Left lung (tissue), 10 donors: Measurements from ENCODE around the gene FANCG. TPM values are rescaled to one million over a fixed set of nuclear protein-coding genes. Genes with fewer than 3 reads are reported as not detected.
A peak's percentile ranks its signal among the peaks of the same experiment; 100 is the strongest.

ENCODE experiments used
- ATAC-seq: fragments of 200-7000 bp; cut with Tn5 transposase; one replicate; pipeline ENCODE4 v1.9.1; 2020; ENCODE audit warnings: moderate library complexity
- DNase-seq, 4 donors: peaks; one replicate each; pipeline ENCODE4 v3.0.0-alpha.2; 2013 to 2020
- H3K27ac ChIP-seq, 2 donors: fragments of 200-600 bp; sonication (generic) in 1 of 2; one replicate each; pipeline versions ENCODE4 v1.5.0 to v1.8.0; 2020 to 2021
- H3K27me3 ChIP-seq, 2 donors: fragments of 200-600 bp; sonication (generic) in 1 of 2; one replicate each; pipeline versions ENCODE4 v1.5.0 to v1.8.0; 2020 to 2021
- H3K36me3 ChIP-seq, 2 donors: fragments of 200-600 bp; sonication (generic) in 1 of 2; one replicate each; pipeline versions ENCODE4 v1.5.0 to v1.8.0; 2020 to 2021
- H3K4me1 ChIP-seq, 2 donors: fragments of 200-600 bp; one replicate each; pipeline ENCODE4 v1.8.0; 2021
- H3K4me3 ChIP-seq, 2 donors: fragments of 200-600 bp; sonication (generic) in 1 of 2; one replicate each; pipeline versions ENCODE4 v1.5.0 to v1.8.0; 2020 to 2021; ENCODE audit warnings: mild to moderate bottlenecking in 1 of 2
- H3K9me3 ChIP-seq, 2 donors: fragments of 200-600 bp; sonication (generic) in 1 of 2; one replicate each; pipeline versions ENCODE4 v1.5.0 to v1.8.0; 2020 to 2021
- intact Hi-C, 2 donors: fragments of 100-400 bp; cut with DNase I; formaldehyde crosslinking; loops; one replicate each; pipeline versions ENCODE4 v1.11.2 to v1.14.2; 2022
- polyA plus RNA-seq, 6 donors: library from polyadenylated mRNA; unstranded; fragments of 120-200 nt; gene quantifications; one replicate each; pipeline ENCODE4 v1.2.1, GENCODE V29; 2013; ENCODE audit not compliant: insufficient read length in 6 of 6
- total RNA-seq, 2 donors: library from RNA; stranded (reverse); fragmentation: NEBNext Ultra II Directional; extraction: Animal tissue kit (Norgen Biotek cat#: 25700); gene quantifications; one replicate each; pipeline ENCODE4 v1.2.1, GENCODE V29; 2021
- TF ChIP-seq, protein P1 (sequence below), 2 donors: fragments of 200-600 bp; sonication (generic) in 1 of 2; IDR thresholded peaks; one replicate each; pipeline versions ENCODE4 v1.5.0 to v1.8.0; 2021; ENCODE audit warnings: antibody characterized with exemption in 2 of 2
- donor health status: DM: no; HTN: yes; CAD: no.
- donor health status: DM: no; HTN: no; CAD: no.

The FANCG gene
- total and polyA plus RNA-seq, 8 donors, result 18.7 to 59.0 (median 47.8) TPM

DNA sequence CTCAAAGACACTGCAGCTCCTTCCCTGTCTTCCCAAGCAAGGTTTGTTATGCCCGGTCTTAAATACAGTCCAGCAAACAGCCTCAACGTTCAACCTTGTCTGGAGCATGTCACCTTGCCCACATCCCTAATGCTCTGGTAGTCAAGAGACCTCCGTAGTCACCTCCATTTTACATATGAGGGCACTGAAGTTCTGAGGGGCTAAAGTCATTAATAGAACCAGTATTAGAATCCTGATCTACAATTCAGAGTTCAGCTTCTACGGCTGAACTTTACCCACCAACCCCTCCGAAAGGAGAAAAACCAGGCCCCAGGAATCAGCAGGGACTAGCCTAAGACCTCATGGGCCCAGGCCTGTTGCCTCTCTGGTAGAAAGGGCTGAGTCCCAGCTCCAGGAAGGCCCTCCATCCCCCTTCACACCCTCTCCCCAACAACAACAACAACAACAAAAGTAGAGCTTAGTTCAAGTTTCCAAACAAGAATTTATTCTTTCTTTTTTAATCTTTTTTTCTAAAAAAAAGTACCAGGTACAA is 24.0 kb upstream of the FANCG start:
- H3K27ac ChIP-seq, result peak overlapping the region; percentile 60 to 91
- DNase-seq, result no peak
- H3K4me3 ChIP-seq, result peak overlapping the region; percentile 78 to 86
- peaks cover 0 to 78% of the 10 kb centered on the region in 2 donors for H3K36me3 ChIP-seq
- H3K27me3 ChIP-seq, result no peaks in the 10 kb centered on the region
- peaks cover 6 to 34% of the 10 kb centered on the region in 2 donors for H3K4me1 ChIP-seq
- no peaks in the 10 kb centered on the region for H3K9me3 ChIP-seq
- no peak for ATAC-seq
- intact Hi-C loops, result no loop called here
- TF ChIP-seq, protein P1, sequence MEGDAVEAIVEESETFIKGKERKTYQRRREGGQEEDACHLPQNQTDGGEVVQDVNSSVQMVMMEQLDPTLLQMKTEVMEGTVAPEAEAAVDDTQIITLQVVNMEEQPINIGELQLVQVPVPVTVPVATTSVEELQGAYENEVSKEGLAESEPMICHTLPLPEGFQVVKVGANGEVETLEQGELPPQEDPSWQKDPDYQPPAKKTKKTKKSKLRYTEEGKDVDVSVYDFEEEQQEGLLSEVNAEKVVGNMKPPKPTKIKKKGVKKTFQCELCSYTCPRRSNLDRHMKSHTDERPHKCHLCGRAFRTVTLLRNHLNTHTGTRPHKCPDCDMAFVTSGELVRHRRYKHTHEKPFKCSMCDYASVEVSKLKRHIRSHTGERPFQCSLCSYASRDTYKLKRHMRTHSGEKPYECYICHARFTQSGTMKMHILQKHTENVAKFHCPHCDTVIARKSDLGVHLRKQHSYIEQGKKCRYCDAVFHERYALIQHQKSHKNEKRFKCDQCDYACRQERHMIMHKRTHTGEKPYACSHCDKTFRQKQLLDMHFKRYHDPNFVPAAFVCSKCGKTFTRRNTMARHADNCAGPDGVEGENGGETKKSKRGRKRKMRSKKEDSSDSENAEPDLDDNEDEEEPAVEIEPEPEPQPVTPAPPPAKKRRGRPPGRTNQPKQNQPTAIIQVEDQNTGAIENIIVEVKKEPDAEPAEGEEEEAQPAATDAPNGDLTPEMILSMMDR (IDR thresholded peaks at IDR 0.05), result no peak

DNA sequence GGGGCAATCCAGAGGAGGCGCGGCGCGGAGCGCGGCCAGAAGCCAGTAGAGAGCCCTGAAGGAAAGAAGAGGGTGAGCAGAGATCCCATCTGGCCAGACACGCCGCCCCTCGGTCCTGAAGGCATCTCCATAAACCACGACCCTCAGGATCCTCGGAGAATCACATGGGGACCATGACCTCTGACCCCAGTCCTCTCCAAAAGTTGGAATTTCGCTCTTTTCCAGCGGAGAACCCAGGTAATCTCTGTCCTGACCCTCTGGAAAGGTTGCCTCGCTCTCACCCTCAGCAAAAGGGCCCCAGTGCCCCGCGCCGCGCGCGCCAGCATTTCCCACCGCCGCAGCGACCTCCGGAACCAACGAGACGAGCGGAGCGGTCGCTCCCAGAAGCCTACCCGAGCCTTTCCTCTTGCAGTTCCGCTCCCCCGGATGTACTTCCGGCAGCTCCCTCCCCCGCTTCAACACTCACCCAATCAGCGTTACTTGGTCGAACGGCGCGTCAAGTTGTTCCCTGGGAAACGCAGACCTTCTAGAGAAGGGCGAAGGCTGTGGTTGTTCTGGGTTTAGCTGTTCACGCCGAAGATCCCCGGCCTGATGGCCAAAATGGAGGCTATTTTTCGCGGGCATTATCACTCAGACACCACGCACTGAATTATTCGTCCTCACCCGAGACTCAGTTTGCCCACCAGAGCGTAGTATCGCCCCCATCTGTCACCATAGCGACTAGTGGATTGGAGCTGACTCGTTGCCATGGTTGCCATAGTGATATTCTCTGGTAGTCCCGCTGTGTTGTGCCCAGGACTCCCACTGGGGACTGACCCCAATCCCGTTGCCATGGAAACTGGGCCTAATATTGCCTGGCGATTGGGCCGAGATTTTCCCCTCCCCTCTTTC is 23.3 kb upstream of the FANCG start, which contains the start of gene STOML2:
TSS of gene STOML2 (minus strand) at position 363 of the 891 bp plus-strand sequence. CDS start at position 326, 37 bp downstream.
- ATAC-seq (peak; percentile 98), DNase-seq (peak; percentile 95 to 97 (median 95))
- Histone ChIP-seq H3K27me3 (no peaks in the 10 kb centered on the region), H3K4me1 (peaks cover 6 to 34% of the 10 kb centered on the region in 2 donors), H3K27ac (peak within 1 kb of the TSS; percentile 60 to 91), H3K9me3 (no peaks in the 10 kb centered on the region), H3K4me3 (peak within 1 kb of the TSS; percentile 78 to 86), H3K36me3 (peaks cover 0 to 71% of the 10 kb centered on the region in 2 donors)
- intact Hi-C loops, result no loop called here
- TF ChIP-seq, protein P1 (IDR thresholded peaks at IDR 0.05), result no peak

DNA sequence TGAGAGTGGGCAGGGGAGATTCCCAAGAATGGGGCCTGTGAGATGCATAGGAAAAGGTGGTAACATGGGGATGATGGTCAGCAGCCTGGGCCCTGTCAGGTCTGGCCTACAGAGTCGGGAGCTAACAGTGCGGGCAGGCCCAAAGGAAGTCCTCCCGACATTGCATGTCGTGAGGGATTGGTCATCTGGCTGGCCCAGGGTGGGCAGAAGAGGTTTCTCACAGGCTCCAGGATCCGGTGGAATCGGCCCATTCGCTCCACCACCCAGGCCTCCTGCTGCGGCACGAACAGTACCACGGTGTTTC is 22.7 kb upstream of the FANCG start:
- Histone ChIP-seq H3K27me3 (no peaks in the 10 kb centered on the region), H3K4me3 (peak overlapping the region; percentile 78 to 86), H3K4me1 (peaks cover 6 to 34% of the 10 kb centered on the region in 2 donors), H3K27ac (peak overlapping the region; percentile 60 to 91), H3K36me3 (peaks cover 0 to 65% of the 10 kb centered on the region in 2 donors), H3K9me3 (no peaks in the 10 kb centered on the region)
- ATAC-seq (peak; percentile 54), DNase-seq (peak in 1 of 4 donors; percentile 3)
- intact Hi-C loops, result no loop called here
- TF ChIP-seq, protein P1 (IDR thresholded peaks at IDR 0.05), result no peak

DNA sequence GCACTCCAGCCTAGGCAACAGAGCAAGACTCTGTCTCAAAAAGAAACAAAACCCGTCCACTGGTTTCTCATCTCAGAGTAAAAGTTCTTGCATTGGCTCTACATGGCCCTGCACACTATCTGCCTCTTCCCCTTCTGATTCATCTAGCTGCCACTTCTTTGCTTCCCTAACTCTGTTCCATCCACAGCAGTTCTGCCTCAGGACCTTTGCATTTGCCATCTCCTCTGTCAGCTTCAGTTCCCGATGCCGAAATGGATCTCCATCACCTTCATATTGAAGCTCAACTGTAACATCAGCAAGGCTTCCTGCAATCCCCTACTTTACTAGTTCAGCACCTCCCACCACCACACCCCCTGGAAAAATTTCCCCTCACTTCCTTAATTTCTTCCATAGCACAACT is 17.8 kb upstream of the FANCG start:
- H3K27me3 ChIP-seq, result no peaks in the 10 kb centered on the region
- ATAC-seq, result no peak
- DNase-seq, result no peak
- peaks cover 0 to 40% of the 10 kb centered on the region in 2 donors for H3K36me3 ChIP-seq
- TF ChIP-seq, protein P1 (IDR thresholded peaks at IDR 0.05), result no peak
- intact Hi-C loops, result loop anchor here in 1 of 2 donors (10.0 kb wide), 1 partner anchor 203 kb away; a partner anchor contains a TSS
- no peak overlapping the region for H3K4me3 ChIP-seq
- H3K9me3 ChIP-seq, result no peaks in the 10 kb centered on the region
- no peak overlapping the region for H3K27ac ChIP-seq
- peaks cover 15 to 33% of the 10 kb centered on the region in 2 donors for H3K4me1 ChIP-seq
